Keratinocyte (primary cell): ENCODE measurements around the gene LAMB4. TPM values are rescaled to one million over a fixed set of nuclear protein-coding genes. Genes with fewer than 3 reads are reported as not detected.

Source experiments
- DNase-seq: peaks from one replicate; pipeline ENCODE4 v3.0.0-alpha.2; 2011; ENCODE audit warnings: low read depth, missing footprints, low spot score
- FAIRE-seq: peaks from 2 replicates; lab custom pipeline; 2011; peaks lifted over from hg19 to GRCh38; lab: Jason Lieb, UNC
- H2AFZ ChIP-seq: 2 replicates; pipeline ENCODE4 v1.6.0; 2012; ENCODE audit warnings: low read length, control low read depth, inconsistent platforms; ENCODE audit not compliant: control insufficient read depth
- H3K27ac ChIP-seq: 2 replicates; pipeline ENCODE4 v1.5.1; 2011; ENCODE audit warnings: low read length; ENCODE audit not compliant: control insufficient read depth, insufficient read depth
- H3K27me3 ChIP-seq: 3 replicates; pipeline ENCODE4 v1.6.0; 2011; ENCODE audit warnings: low read length; ENCODE audit not compliant: control insufficient read depth, insufficient read depth; ENCODE audit errors: extremely low read depth
- H3K36me3 ChIP-seq, 2 experiments: 2 replicates in 1 of 2; 3 replicates in 1 of 2; pipeline ENCODE4 v1.5.1; 2011; ENCODE audit warnings: low read length in 2 of 2, mild to moderate bottlenecking in 1 of 2; ENCODE audit not compliant: control insufficient read depth in 2 of 2, insufficient read depth in 2 of 2; ENCODE audit errors: extremely low read depth in 1 of 2
- H3K4me1 ChIP-seq: 3 replicates; pipeline ENCODE4 v1.5.1; 2011; ENCODE audit warnings: low read length; ENCODE audit not compliant: control insufficient read depth, insufficient read depth; ENCODE audit errors: extremely low read depth
- H3K4me2 ChIP-seq: 3 replicates; pipeline ENCODE4 v1.6.0; 2011; ENCODE audit warnings: low read depth, low read length; ENCODE audit not compliant: control insufficient read depth, insufficient read depth; ENCODE audit errors: extremely low read depth
- H3K4me3 ChIP-seq, 3 experiments: fragments of 200-600 bp in 1 of 3; sonication (generic) in 1 of 3; 2 replicates in 2 of 3; 3 replicates in 1 of 3; pipeline ENCODE4 v1.5.1; 2011 to 2016; ENCODE audit warnings: low read length in 3 of 3, mild to moderate bottlenecking in 3 of 3, control low read depth in 2 of 3, inconsistent platforms in 1 of 3, low read depth in 1 of 3, mixed read lengths in 1 of 3, mixed run types in 1 of 3, moderate library complexity in 1 of 3; ENCODE audit not compliant: control insufficient read depth in 2 of 3, insufficient read depth in 2 of 3; ENCODE audit errors: extremely low read depth in 1 of 3
- H3K79me2 ChIP-seq: 2 replicates; pipeline ENCODE4 v1.6.0; 2012; ENCODE audit warnings: low read length; ENCODE audit not compliant: control insufficient read depth, insufficient read depth
- H3K9ac ChIP-seq: 3 replicates; pipeline ENCODE4 v1.6.0; 2011; ENCODE audit warnings: low read length; ENCODE audit not compliant: control insufficient read depth, insufficient read depth; ENCODE audit errors: extremely low read depth
- H3K9me1 ChIP-seq: 3 replicates; pipeline ENCODE4 v1.6.0; 2011; ENCODE audit warnings: low read length; ENCODE audit not compliant: control insufficient read depth, insufficient read depth; ENCODE audit errors: extremely low read depth
- H3K9me3 ChIP-seq: 2 replicates; pipeline ENCODE4 v1.5.1; 2012; ENCODE audit warnings: low read depth, low read length; ENCODE audit not compliant: control insufficient read depth
- H4K20me1 ChIP-seq: 3 replicates; pipeline ENCODE4 v1.6.0; 2011; ENCODE audit warnings: low read length; ENCODE audit not compliant: control insufficient read depth, insufficient read depth; ENCODE audit errors: extremely low read depth
- EZH2 ChIP-seq: IDR thresholded peaks from one replicate; pipeline ENCODE4 v1.6.1; 2012; ENCODE audit warnings: inconsistent platforms, mild to moderate bottlenecking, low read length, moderate library complexity
- dilution Hi-C: fragments of 300-500 bp; cut with MboI; formaldehyde crosslinking; loops from one replicate; pipeline ENCODE4 v1.7.0; 2020; ENCODE audit warnings: low sequenced_read_pairs; ENCODE audit not compliant: extremely low pct_ligation_motif_present
- polyA plus RNA-seq, 5 experiments: library from polyadenylated mRNA; depleted of rRNA in 3 of 5; stranded (reverse) in 3 of 5; stranded (forward) in 1 of 5; unstranded in 1 of 5; fragments of >200 nt; gene quantifications; 1 replicate in 1 of 5; 2 replicates in 3 of 5; 3 replicates in 1 of 5; pipeline versions ENCODE4 v1.2.1 to v1.2.3, GENCODE V29; 2011 to 2012; ENCODE audit warnings: missing spikeins in 2 of 5, low read depth in 1 of 5, low replicate concordance in 1 of 5
- TF ChIP-seq, protein P1 (sequence below), 3 experiments: IDR thresholded peaks in 1 of 3; conservative IDR thresholded peaks in 1 of 3; optimal IDR thresholded peaks in 1 of 3; 2 replicates in 2 of 3; 3 replicates in 1 of 3; pipeline versions ENCODE3 to v1.5.1; 2011; ENCODE audit warnings: low read length in 3 of 3, mild to moderate bottlenecking in 3 of 3, moderate library complexity in 2 of 3, control low read depth in 1 of 3, inconsistent platforms in 1 of 3; ENCODE audit not compliant: insufficient read depth in 2 of 3; ENCODE audit errors: extremely low read depth in 1 of 3

Gene LAMB4
- polyA plus RNA-seq, 1 donor (not counting 4 experiments of a cell fraction or from before 2014, with no cell fraction given): 3.7 TPM

DNA sequence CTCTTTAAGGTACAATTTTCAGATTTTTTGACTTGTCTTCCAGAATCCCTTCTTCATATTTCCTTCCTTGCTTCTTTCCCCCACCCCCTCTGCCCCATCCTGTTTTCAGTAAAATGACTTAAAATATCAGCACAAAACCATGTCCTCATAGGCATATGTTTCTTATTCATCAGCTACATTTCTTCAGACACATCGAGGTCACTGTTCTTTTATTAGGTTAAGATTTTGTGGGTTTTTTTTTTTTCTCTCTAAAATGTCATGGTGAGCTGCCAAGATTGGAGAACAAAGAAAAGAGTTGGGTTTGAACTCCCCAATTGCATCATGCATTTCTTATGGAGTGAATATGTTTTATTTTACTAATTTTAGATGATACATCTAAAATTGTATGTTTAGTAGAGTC, 35.8 kb downstream of the LAMB4 start:
- H3K4me3 ChIP-seq: no peak overlapping the region
- dilution Hi-C loops: no loop called here
- no peaks in the 10 kb centered on the region for H3K36me3 ChIP-seq
- no peaks in the 10 kb centered on the region for H3K9me3 ChIP-seq
- H3K27me3 ChIP-seq: no peaks in the 10 kb centered on the region
- no peak overlapping the region for H3K27ac ChIP-seq
- H3K4me2 ChIP-seq: no peak overlapping the region
- no peak for FAIRE-seq
- TF ChIP-seq EZH2: no peak
- TF ChIP-seq, protein P1, sequence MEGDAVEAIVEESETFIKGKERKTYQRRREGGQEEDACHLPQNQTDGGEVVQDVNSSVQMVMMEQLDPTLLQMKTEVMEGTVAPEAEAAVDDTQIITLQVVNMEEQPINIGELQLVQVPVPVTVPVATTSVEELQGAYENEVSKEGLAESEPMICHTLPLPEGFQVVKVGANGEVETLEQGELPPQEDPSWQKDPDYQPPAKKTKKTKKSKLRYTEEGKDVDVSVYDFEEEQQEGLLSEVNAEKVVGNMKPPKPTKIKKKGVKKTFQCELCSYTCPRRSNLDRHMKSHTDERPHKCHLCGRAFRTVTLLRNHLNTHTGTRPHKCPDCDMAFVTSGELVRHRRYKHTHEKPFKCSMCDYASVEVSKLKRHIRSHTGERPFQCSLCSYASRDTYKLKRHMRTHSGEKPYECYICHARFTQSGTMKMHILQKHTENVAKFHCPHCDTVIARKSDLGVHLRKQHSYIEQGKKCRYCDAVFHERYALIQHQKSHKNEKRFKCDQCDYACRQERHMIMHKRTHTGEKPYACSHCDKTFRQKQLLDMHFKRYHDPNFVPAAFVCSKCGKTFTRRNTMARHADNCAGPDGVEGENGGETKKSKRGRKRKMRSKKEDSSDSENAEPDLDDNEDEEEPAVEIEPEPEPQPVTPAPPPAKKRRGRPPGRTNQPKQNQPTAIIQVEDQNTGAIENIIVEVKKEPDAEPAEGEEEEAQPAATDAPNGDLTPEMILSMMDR (optimal IDR thresholded peaks at IDR 0.05 in 1 of 3, IDR thresholded peaks at IDR 0.05 in 1 of 3, conservative IDR thresholded peaks at IDR 0.05 in 1 of 3; ENCODE audit: extremely low read depth in 1 of 3, insufficient read depth in 2 of 3, low read length in 3 of 3): no peak
- H3K9ac ChIP-seq: no peak overlapping the region
- H3K4me1 ChIP-seq: no peaks in the 10 kb centered on the region
- H4K20me1 ChIP-seq: no peaks in the 10 kb centered on the region
- no peak overlapping the region for H2AFZ ChIP-seq
- H3K9me1 ChIP-seq: no peaks in the 10 kb centered on the region
- H3K79me2 ChIP-seq: no peaks in the 10 kb centered on the region
- DNase-seq: no peak

DNA sequence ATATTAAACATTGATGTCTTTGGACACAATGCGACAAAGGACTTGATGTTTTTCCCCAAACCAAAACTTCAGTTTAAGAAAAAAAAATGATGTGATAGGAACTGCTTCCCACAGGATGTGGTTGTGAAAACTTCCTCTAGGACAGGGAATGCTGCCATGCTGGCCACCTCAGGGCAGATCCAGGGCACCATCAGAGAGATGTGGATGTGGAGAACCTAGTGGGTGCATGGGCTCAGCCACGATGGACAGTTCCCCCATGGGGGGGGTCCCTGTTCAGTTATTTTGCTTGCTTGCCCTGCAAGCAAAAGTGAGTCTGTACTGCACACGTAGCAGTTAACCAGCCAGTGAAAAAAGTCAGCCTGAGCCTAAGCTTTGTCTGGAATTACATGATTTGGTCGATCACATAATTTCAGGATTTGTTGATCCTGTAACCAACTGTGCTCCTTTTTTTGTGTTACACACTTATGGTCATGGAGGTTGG, 36.3 kb downstream of the LAMB4 start:
- FAIRE-seq: no peak
- no peaks in the 10 kb centered on the region for H3K79me2 ChIP-seq
- no peak overlapping the region for H3K4me3 ChIP-seq
- no peaks in the 10 kb centered on the region for H3K9me3 ChIP-seq
- H3K9me1 ChIP-seq: no peaks in the 10 kb centered on the region
- no peak for DNase-seq
- dilution Hi-C loops: no loop called here
- H3K4me2 ChIP-seq: no peak overlapping the region
- TF ChIP-seq EZH2: no peak
- TF ChIP-seq, protein P1 (optimal IDR thresholded peaks at IDR 0.05 in 1 of 3, IDR thresholded peaks at IDR 0.05 in 1 of 3, conservative IDR thresholded peaks at IDR 0.05 in 1 of 3; ENCODE audit: extremely low read depth in 1 of 3, insufficient read depth in 2 of 3, low read length in 3 of 3): no peak
- H3K36me3 ChIP-seq: no peaks in the 10 kb centered on the region
- H2AFZ ChIP-seq: no peak overlapping the region
- H3K9ac ChIP-seq: no peak overlapping the region
- no peak overlapping the region for H3K27ac ChIP-seq
- no peaks in the 10 kb centered on the region for H3K27me3 ChIP-seq
- no peaks in the 10 kb centered on the region for H3K4me1 ChIP-seq
- no peaks in the 10 kb centered on the region for H4K20me1 ChIP-seq
